Prostate gland (tissue), 2 donors: ENCODE results near the gene MCF2L2.

ENCODE experiments used
- POLR2A ChIP-seq: fragments of 450-650 bp; IDR thresholded peaks from one replicate; pipeline ENCODE4 v1.6.1; 2016; ENCODE audit warnings: antibody characterized with exemption, mild to moderate bottlenecking
- TF ChIP-seq, protein P1 (sequence below), 4 experiments: fragments of 200-600 bp in 2 of 4; fragments of 450-650 bp in 2 of 4; sonication (generic) in 2 of 4; IDR thresholded peaks; 1 replicate in 3 of 4; 2 replicates in 1 of 4; pipeline ENCODE4 v1.5.1; 2016 to 2019; ENCODE audit warnings: antibody characterized with exemption in 4 of 4, mild to moderate bottlenecking in 2 of 4, moderate library complexity in 2 of 4

DNA sequence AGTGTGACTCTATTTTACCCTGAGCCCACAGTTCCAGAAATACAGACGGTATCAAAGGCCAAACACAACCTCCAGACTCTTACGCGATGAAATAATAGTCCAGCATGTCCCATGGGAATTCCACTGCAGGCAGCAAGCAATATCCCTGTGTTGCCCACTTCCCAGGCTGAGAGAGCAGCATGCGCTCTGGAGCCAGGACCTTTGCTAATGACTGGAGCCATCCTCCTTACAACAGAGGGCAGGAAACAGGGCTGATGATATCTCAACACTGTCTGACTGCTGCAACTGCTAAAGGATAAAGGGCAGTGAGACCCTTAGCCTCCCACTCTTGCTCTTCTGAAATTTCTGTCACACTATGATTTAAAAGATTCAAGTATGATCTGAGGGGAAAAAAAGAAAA, 34.8 kb downstream of the MCF2L2 start:
- TF ChIP-seq, protein P1, sequence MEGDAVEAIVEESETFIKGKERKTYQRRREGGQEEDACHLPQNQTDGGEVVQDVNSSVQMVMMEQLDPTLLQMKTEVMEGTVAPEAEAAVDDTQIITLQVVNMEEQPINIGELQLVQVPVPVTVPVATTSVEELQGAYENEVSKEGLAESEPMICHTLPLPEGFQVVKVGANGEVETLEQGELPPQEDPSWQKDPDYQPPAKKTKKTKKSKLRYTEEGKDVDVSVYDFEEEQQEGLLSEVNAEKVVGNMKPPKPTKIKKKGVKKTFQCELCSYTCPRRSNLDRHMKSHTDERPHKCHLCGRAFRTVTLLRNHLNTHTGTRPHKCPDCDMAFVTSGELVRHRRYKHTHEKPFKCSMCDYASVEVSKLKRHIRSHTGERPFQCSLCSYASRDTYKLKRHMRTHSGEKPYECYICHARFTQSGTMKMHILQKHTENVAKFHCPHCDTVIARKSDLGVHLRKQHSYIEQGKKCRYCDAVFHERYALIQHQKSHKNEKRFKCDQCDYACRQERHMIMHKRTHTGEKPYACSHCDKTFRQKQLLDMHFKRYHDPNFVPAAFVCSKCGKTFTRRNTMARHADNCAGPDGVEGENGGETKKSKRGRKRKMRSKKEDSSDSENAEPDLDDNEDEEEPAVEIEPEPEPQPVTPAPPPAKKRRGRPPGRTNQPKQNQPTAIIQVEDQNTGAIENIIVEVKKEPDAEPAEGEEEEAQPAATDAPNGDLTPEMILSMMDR (IDR thresholded peaks at IDR 0.05): no peak
- TF ChIP-seq POLR2A: no peak
